ENCODE data around the gene ECI1.

DNA sequence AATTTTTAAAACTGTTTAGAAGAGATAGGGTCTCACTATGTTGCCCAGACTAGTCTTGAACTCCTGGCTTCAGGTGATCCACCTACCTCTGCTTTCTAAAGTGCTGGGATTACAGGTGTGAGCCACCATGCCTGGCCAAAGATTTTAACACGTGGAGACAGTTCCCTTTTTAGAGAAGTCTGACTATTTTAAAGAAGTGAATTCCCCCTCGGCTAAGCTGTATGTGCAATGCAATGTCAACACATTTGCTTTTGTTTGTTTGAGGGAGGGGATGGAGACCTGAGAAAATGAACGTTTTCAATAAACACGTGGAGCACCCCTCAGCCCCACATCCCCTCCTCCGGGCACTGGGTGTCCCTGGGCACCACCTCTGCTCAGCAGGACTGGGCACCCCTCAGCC lies 30.9 kb upstream of the ECI1 start:
- TF ChIP-seq, protein P1, sequence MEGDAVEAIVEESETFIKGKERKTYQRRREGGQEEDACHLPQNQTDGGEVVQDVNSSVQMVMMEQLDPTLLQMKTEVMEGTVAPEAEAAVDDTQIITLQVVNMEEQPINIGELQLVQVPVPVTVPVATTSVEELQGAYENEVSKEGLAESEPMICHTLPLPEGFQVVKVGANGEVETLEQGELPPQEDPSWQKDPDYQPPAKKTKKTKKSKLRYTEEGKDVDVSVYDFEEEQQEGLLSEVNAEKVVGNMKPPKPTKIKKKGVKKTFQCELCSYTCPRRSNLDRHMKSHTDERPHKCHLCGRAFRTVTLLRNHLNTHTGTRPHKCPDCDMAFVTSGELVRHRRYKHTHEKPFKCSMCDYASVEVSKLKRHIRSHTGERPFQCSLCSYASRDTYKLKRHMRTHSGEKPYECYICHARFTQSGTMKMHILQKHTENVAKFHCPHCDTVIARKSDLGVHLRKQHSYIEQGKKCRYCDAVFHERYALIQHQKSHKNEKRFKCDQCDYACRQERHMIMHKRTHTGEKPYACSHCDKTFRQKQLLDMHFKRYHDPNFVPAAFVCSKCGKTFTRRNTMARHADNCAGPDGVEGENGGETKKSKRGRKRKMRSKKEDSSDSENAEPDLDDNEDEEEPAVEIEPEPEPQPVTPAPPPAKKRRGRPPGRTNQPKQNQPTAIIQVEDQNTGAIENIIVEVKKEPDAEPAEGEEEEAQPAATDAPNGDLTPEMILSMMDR (IDR thresholded peaks at IDR 0.05) = no peak
- TF ChIP-seq POLR2A (IDR thresholded peaks at IDR 0.05) (no peak), POLR2AphosphoS5 (IDR thresholded peaks at IDR 0.05) (no peak)
